GM18526 (cell line): ENCODE results near the gene SLC10A2.

ENCODE experiments used
- POLR2A ChIP-seq: IDR thresholded peaks from 3 replicates; pipeline ENCODE4 v1.6.1; 2011; ENCODE audit not compliant: insufficient read length; ENCODE audit errors: extremely low read depth

The SLC10A2 gene

GRCh38 chr13:103009051-103009840, 57.0 kb downstream of the SLC10A2 start:
- TF ChIP-seq POLR2A = no peak

DNA sequence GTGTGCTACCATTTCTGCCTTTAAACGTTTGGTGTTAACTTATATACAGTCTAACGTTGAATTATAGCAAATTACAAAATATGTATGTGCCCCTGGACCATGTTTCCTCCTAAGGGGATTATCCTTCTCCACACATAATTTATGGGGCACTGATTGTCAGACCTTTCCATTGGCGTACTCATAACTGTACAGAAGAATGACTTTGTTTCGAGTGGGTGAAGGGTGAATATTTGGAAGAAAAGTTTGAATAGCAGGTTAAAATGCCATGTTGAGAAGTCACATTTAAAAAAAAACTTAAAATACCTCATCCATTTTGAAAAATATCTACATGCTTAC, 58.8 kb downstream of the SLC10A2 start:
- TF ChIP-seq POLR2A = no peak

DNA sequence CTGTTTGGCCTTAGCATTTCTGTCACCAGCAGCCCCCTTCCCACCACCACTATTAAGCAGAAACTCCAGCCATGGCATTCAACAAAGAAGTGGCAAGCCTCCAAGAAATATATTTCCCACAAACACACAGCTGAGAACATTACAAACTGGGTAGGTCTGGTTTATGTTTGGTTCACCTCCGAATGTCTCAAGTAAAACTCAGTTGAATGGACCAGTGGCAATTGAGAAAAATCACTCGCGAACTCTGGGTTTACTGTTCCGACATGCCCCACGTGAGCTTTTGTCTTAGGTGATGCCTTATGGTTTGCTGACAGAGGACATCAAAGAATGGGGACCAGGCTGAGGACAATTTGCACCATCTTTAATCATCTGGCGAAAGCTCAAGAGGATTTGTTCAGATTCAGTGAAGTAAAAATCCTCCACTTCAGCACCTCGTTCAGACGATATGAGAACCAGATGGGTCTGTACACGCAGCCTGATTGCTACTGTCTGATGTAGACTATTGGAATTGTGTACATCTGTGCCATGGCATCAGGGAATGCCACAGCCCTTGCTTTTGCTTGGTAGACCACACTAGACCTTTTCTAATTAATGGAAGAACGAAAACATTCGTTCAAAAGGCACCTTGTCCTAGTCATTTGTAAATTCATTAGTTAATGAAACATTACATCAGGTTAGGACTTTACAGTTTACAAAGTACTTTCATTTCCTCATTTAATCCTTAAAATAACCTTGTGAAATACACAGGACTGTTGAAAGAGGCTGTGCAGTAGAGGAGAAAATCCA, 59.4 kb downstream of the SLC10A2 start:
- TF ChIP-seq POLR2A = no peak

DNA sequence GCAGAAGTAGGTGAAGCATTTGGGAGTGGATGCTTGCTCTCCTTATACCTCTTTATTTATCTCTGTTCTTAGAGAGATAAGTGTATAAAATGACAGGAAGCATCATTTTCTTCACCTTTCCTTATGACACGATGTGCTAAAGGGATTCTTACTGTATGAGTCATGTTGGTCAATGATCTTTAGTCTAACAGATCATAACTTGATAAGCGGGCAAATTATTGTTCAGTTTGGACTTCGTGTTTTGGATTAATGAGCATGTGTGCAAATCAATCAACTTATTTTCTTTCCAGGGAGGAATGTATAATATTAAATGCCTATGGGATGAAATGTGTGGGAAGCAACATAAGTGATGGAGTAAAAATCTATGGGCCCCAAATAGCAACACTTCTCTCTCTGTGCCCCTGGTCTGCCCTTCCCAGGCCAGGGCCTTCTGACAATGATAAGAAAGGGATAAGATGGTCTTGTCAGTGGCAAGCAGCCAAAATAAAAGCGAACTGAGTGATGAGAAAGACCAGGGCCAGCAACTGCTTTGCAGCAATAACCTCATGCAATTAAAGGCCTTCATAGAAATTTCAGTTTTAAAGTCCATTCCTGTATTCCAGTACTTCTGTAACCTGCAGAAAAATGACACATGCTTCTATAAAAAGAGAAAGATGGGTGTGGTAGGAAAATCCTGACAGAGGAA, 61.4 kb downstream of the SLC10A2 start:
- no peak for TF ChIP-seq POLR2A

DNA sequence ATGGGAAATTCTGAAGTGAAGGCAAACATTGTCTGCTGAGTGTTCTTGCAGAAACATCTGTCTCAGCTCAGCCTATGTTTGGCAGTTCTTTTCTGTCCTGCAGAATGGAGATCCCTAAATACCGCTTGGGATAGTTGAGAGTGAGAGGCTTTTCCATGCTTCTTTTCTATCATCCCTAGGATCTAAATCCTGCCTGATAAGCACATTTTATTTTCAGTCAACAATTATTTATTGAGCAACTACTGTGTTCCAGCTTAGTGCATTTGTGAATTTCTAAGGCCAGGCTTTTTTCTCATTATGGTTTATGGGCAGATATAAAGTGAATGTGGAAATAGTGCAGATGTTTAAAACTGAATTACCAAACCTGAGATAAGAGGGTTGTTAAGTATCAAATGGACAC, 62.6 kb downstream of the SLC10A2 start:
- TF ChIP-seq POLR2A = no peak

- no peak for TF ChIP-seq POLR2A
Measured at GRCh38 chr13:103002279-103002678, 63.9 kb downstream of the SLC10A2 start.

- no peak for TF ChIP-seq POLR2A
Measured at GRCh38 chr13:103000157-103000556, 66.1 kb downstream of the SLC10A2 start.

DNA sequence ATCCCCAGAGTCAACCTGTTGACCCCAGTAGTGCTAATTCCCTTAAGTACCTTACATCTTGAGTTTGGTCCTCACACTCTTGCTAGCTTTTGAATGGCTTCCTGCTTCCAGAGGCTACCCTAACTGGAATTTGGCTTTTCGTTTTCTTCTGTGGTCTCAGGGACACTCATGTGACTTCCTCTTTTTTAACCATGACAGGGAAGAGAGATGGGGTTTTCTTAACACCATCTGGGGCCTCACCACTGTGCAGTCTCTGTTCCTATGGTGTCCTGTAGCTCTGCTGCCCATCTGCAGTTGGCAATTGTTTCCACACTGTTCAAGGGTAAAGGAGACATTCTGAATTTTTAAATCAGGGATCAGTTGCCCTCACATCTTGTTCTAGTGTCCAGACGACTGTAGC, 66.7 kb downstream of the SLC10A2 start:
- TF ChIP-seq POLR2A = no peak
